ENCODE data around the gene CDHR5.

CDHR5 gene, protein sequence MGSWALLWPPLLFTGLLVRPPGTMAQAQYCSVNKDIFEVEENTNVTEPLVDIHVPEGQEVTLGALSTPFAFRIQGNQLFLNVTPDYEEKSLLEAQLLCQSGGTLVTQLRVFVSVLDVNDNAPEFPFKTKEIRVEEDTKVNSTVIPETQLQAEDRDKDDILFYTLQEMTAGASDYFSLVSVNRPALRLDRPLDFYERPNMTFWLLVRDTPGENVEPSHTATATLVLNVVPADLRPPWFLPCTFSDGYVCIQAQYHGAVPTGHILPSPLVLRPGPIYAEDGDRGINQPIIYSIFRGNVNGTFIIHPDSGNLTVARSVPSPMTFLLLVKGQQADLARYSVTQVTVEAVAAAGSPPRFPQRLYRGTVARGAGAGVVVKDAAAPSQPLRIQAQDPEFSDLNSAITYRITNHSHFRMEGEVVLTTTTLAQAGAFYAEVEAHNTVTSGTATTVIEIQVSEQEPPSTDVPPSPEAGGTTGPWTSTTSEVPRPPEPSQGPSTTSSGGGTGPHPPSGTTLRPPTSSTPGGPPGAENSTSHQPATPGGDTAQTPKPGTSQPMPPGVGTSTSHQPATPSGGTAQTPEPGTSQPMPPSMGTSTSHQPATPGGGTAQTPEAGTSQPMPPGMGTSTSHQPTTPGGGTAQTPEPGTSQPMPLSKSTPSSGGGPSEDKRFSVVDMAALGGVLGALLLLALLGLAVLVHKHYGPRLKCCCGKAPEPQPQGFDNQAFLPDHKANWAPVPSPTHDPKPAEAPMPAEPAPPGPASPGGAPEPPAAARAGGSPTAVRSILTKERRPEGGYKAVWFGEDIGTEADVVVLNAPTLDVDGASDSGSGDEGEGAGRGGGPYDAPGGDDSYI

DNA sequence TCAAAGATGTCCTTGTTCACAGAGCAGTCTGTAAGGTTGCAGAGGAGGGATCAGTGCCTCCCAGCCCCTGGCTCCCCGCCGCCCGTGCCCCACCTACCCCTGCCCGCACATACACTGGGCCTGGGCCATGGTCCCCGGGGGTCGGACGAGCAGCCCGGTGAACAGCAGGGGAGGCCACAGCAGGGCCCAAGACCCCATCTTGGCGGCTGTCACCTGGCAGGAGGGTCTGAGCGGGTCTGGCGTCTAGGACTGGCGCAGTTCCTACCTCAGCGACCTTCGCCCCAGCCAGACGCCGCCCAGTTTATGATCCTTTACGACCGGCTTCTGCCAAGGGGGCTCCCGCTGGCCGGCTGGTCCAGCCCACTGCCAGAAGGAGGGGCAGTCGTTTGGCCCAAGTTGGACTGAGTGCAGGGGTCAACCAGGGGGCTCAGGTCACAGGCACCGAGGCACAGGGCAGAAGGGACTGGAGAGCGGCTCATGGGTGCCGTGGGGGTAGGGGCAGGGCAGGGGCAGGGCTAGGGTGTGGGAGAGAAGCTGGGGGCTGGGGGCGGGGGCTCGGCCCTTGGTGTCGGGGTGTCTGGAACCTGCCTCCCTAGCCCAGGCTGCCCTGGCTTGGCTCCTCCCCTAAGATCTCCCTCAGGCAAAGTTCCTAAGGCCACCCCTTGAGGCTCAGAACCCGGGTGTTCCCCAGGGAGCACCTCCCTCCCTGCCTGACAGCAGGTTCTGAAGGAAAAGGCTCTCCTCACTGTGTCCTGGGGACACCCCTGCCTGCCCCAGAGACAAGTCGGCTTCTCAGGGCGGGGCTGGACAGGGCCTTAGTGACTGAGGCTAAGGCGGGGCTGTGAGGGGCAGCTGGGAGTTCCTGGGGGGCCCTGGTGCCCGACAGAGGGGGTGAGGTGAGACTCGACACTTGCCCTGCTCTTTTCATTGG, at the start of gene CDHR5:
TSS of gene CDHR5 (minus strand) at position 251 of the 931 bp plus-strand sequence. CDS start at position 198, 53 bp downstream.
- POLR2A ChIA-PET, result no interaction called here
- CTCF ChIA-PET, result no interaction called here
- no peak for DNase-seq (ENCODE audit: extremely low spot score)
- TF ChIP-seq, protein P1, sequence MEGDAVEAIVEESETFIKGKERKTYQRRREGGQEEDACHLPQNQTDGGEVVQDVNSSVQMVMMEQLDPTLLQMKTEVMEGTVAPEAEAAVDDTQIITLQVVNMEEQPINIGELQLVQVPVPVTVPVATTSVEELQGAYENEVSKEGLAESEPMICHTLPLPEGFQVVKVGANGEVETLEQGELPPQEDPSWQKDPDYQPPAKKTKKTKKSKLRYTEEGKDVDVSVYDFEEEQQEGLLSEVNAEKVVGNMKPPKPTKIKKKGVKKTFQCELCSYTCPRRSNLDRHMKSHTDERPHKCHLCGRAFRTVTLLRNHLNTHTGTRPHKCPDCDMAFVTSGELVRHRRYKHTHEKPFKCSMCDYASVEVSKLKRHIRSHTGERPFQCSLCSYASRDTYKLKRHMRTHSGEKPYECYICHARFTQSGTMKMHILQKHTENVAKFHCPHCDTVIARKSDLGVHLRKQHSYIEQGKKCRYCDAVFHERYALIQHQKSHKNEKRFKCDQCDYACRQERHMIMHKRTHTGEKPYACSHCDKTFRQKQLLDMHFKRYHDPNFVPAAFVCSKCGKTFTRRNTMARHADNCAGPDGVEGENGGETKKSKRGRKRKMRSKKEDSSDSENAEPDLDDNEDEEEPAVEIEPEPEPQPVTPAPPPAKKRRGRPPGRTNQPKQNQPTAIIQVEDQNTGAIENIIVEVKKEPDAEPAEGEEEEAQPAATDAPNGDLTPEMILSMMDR (IDR thresholded peaks at IDR 0.05; ENCODE audit: control extremely low read depth, extremely low read depth, low read depth, missing control alignments), result no peak

- DNase-seq (ENCODE audit: extremely low spot score), result no peak
- CTCF ChIA-PET, result interaction anchor here (0.9 to 2.0 kb wide), 6 partner anchors 12 to 119 kb away, joined by 3 to 10 read pairs (median 4); no protein-coding TSS in a partner anchor
- POLR2A ChIA-PET, result no interaction called here
- TF ChIP-seq, protein P1 (IDR thresholded peaks at IDR 0.05; ENCODE audit: control extremely low read depth, extremely low read depth, low read depth, missing control alignments), result no peak
Observed at GRCh38 chr11:674406-674805, 49.7 kb upstream of the CDHR5 start.

- no peak for DNase-seq (ENCODE audit: extremely low spot score)
- TF ChIP-seq, protein P1 (IDR thresholded peaks at IDR 0.05; ENCODE audit: control extremely low read depth, extremely low read depth, low read depth, missing control alignments), result no peak
- ChIA-PET POLR2A (no interaction called here), CTCF (interaction anchor here (0.9 to 2.0 kb wide), 7 partner anchors 8 to 119 kb away, joined by 3 to 10 read pairs (median 4); no protein-coding TSS in a partner anchor)
Observed at GRCh38 chr11:673866-674265, 49.1 kb upstream of the CDHR5 start.

DNA sequence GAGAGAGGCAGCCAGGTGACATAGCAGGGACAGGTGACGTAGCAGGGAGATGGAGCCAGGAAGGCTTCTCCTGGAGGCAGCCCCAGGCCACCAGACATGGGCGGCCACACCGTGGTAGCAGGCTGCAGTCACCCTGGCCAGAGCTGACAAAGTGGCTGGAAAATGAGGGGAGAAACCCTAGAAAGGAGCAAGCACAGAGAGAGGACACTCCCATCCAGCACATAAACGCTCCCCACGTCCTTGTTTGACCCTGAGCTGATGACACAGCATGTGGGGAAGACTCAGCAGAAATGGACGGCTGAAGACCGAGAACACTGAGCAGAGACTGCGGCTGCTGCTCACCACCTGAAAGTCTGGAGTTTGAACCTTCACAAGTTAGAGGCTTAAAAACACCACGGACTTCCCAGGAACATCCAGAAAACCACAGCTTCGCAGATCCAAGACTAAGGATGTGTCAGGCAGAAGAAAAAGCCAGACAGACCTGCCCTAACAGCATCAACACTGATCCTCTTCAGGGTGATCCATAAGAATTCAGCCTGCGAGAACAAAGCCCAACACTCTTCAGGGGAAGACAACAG, 41.0 kb upstream of the CDHR5 start:
- CTCF ChIA-PET, result interaction anchor here (1.2 to 2.0 kb wide), 3 partner anchors 32 to 62 kb away, joined by 4 to 5 read pairs (median 4); no protein-coding TSS in a partner anchor
- TF ChIP-seq, protein P1 (IDR thresholded peaks at IDR 0.05; ENCODE audit: control extremely low read depth, extremely low read depth, low read depth, missing control alignments), result no peak
- POLR2A ChIA-PET, result no interaction called here
- DNase-seq (ENCODE audit: extremely low spot score), result no peak

GRCh38 chr11:665062-665703, 40.4 kb upstream of the CDHR5 start:
- ChIA-PET POLR2A (no interaction called here), CTCF (interaction anchor here (1.2 to 2.0 kb wide), 3 partner anchors 32 to 62 kb away, joined by 4 to 5 read pairs (median 4); no protein-coding TSS in a partner anchor)
- DNase-seq (ENCODE audit: extremely low spot score), result no peak
- TF ChIP-seq, protein P1 (IDR thresholded peaks at IDR 0.05; ENCODE audit: control extremely low read depth, extremely low read depth, low read depth, missing control alignments), result no peak

All from GM10248 (cell line).